ENCODE results near the gene DCAF5. TPM values are rescaled to one million over a fixed set of nuclear protein-coding genes. Genes with fewer than 3 reads are reported as not detected.

The DCAF5 gene
- total RNA-seq, 6 donors from 2014 or later = 37.7 to 78.6 (median 49.0) TPM

- no peak for ATAC-seq (ENCODE audit: low FRiP score in 2 of 2)
- peaks cover 0 to 5% (median 0%) of the 10 kb centered on the region in 4 donors for H3K36me3 ChIP-seq
- H3K27me3 ChIP-seq = no peaks in the 10 kb centered on the region
- no peaks in the 10 kb centered on the region for H3K9me3 ChIP-seq
- peak overlapping the region; percentile 94 to 96 (median 95) for H3K27ac ChIP-seq
- TF ChIP-seq POLR2AphosphoS5 (IDR thresholded peaks at IDR 0.05) (no peak), CTCF (IDR thresholded peaks at IDR 0.05) (no peak)
- H3K4me1 ChIP-seq = peaks cover 21 to 33% (median 25%) of the 10 kb centered on the region in 4 donors
- H3K4me3 ChIP-seq = peak overlapping the region; percentile 66 to 95 (median 90)
- DNase-seq = peak in 1 of 2 donors; percentile 56
- WGBS, 2 donors = 3 to 6% methylated on average over 13 of the region's 13 CpGs
Measured at GRCh38 chr14:69153873-69154270, 953 bp upstream of the DCAF5 start.

- peak overlapping the region; percentile 66 to 95 (median 90) for H3K4me3 ChIP-seq
- no peaks in the 10 kb centered on the region for H3K27me3 ChIP-seq
- H3K27ac ChIP-seq = peak overlapping the region; percentile 94 to 96 (median 95)
- DNase-seq (peak; percentile 44 to 95), ATAC-seq (ENCODE audit: low FRiP score in 2 of 2) (peak; percentile 54 to 96)
- TF ChIP-seq EP300 (IDR thresholded peaks at IDR 0.05) = peak in 1 of 4 donors; percentile 29
- peak in 2 of 6 experiments; percentile 26 to 31 for TF ChIP-seq CTCF (IDR thresholded peaks at IDR 0.05)
- peak in 3 of 4 donors; percentile 66 to 93 (median 73) for TF ChIP-seq POLR2A (IDR thresholded peaks at IDR 0.05)
- peak; percentile 80 to 89 for TF ChIP-seq POLR2AphosphoS5 (IDR thresholded peaks at IDR 0.05)
- no peaks in the 10 kb centered on the region for H3K9me3 ChIP-seq
- peaks cover 21 to 33% (median 26%) of the 10 kb centered on the region in 4 donors for H3K4me1 ChIP-seq
- 0 to 1% methylated on average over 26 to 39 of the region's 72 CpGs for WGBS, 2 donors
- peaks cover 0 to 6% (median 0%) of the 10 kb centered on the region in 4 donors for H3K36me3 ChIP-seq
Measured at GRCh38 chr14:69153152-69153872, 393 bp upstream of the DCAF5 start.

GRCh38 chr14:69152181-69152901 is 578 bp downstream of the DCAF5 start:
- no peak for TF ChIP-seq EP300 (IDR thresholded peaks at IDR 0.05)
- TF ChIP-seq CTCF (IDR thresholded peaks at IDR 0.05) = no peak
- no peak for TF ChIP-seq POLR2AphosphoS5 (IDR thresholded peaks at IDR 0.05)
- TF ChIP-seq POLR2A (IDR thresholded peaks at IDR 0.05) = no peak
- H3K4me3 ChIP-seq = peak overlapping the region; percentile 66 to 95 (median 90)
- peaks cover 0 to 10% (median 1%) of the 10 kb centered on the region in 4 donors for H3K36me3 ChIP-seq
- peak overlapping the region; percentile 94 to 96 (median 95) for H3K27ac ChIP-seq
- DNase-seq (peak; percentile 44 to 84), ATAC-seq (ENCODE audit: low FRiP score in 2 of 2) (peak in 1 of 2 donors; percentile 34)
- peaks cover 21 to 33% (median 26%) of the 10 kb centered on the region in 4 donors for H3K4me1 ChIP-seq
- no peaks in the 10 kb centered on the region for H3K27me3 ChIP-seq
- WGBS, 2 donors = 0 to 1% methylated on average over 12 to 37 of the region's 38 CpGs
- H3K9me3 ChIP-seq = no peaks in the 10 kb centered on the region

GRCh38 chr14:69151458-69152180 is 1.3 kb downstream of the DCAF5 start:
- Histone ChIP-seq H3K9me3 (no peaks in the 10 kb centered on the region), H3K27me3 (no peaks in the 10 kb centered on the region), H3K27ac (peak overlapping the region; percentile 94 to 96 (median 95)), H3K4me1 (peaks cover 21 to 33% (median 26%) of the 10 kb centered on the region in 4 donors), H3K4me3 (peak overlapping the region; percentile 66 to 95 (median 90)), H3K36me3 (peaks cover 0 to 12% (median 1%) of the 10 kb centered on the region in 4 donors)
- 0 to 1% methylated on average over 6 to 36 of the region's 57 CpGs for WGBS, 2 donors
- ATAC-seq (ENCODE audit: low FRiP score in 2 of 2) = peak; percentile 83 to 86
- peak; percentile 88 to 96 for DNase-seq
- peak; percentile 56 to 84 (median 68) for TF ChIP-seq CTCF (IDR thresholded peaks at IDR 0.05)
- no peak for TF ChIP-seq POLR2AphosphoS5 (IDR thresholded peaks at IDR 0.05)
- peak in 2 of 4 donors; percentile 48 to 50 for TF ChIP-seq POLR2A (IDR thresholded peaks at IDR 0.05)
- TF ChIP-seq EP300 (IDR thresholded peaks at IDR 0.05) = no peak
